ENCODE measurements around the gene EXOSC3. TPM values are rescaled to one million over a fixed set of nuclear protein-coding genes. Genes with fewer than 3 reads are reported as not detected.

Gene EXOSC3
- total and polyA plus RNA-seq, 10 of the 15 experiments (the other 5 are each of a cell fraction or from before 2014, with no cell fraction given) = 8.2 to 161 (median 61.4) TPM

GRCh38 chr9:37753489-37754190 is 31.2 kb downstream of the EXOSC3 start, which contains the start of gene TRMT10B (continued):
- TF ChIP-seq, protein P1, sequence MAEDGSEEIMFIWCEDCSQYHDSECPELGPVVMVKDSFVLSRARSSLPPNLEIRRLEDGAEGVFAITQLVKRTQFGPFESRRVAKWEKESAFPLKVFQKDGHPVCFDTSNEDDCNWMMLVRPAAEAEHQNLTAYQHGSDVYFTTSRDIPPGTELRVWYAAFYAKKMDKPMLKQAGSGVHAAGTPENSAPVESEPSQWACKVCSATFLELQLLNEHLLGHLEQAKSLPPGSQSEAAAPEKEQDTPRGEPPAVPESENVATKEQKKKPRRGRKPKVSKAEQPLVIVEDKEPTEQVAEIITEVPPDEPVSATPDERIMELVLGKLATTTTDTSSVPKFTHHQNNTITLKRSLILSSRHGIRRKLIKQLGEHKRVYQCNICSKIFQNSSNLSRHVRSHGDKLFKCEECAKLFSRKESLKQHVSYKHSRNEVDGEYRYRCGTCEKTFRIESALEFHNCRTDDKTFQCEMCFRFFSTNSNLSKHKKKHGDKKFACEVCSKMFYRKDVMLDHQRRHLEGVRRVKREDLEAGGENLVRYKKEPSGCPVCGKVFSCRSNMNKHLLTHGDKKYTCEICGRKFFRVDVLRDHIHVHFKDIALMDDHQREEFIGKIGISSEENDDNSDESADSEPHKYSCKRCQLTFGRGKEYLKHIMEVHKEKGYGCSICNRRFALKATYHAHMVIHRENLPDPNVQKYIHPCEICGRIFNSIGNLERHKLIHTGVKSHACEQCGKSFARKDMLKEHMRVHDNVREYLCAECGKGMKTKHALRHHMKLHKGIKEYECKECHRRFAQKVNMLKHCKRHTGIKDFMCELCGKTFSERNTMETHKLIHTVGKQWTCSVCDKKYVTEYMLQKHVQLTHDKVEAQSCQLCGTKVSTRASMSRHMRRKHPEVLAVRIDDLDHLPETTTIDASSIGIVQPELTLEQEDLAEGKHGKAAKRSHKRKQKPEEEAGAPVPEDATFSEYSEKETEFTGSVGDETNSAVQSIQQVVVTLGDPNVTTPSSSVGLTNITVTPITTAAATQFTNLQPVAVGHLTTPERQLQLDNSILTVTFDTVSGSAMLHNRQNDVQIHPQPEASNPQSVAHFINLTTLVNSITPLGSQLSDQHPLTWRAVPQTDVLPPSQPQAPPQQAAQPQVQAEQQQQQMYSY (CRISPR knock-in tag; IDR thresholded peaks at IDR 0.05) = no peak
- TF ChIP-seq IRF5 (IDR thresholded peaks at IDR 0.05; ENCODE audit: borderline replicate concordance) (no peak), ZNF217 (IDR thresholded peaks at IDR 0.05) (no peak), SIN3A (IDR thresholded peaks at IDR 0.05; ENCODE audit: low read depth, low read length) (no peak), MXI1 (IDR thresholded peaks at IDR 0.05; ENCODE audit: low read depth, low read length) (no peak), POLR2AphosphoS2 (IDR thresholded peaks at IDR 0.05; ENCODE audit: low read depth, low read length) (no peak), ZSCAN29 (IDR thresholded peaks at IDR 0.05) (no peak), FOXK2 (IDR thresholded peaks at IDR 0.05) (no peak), CREB1 (IDR thresholded peaks at IDR 0.05; ENCODE audit: low read depth) (peak; percentile 79), NFYB (IDR thresholded peaks at IDR 0.05; ENCODE audit: insufficient read depth, low read depth, low read length) (no peak), ZNF592 (IDR thresholded peaks at IDR 0.05) (no peak), SMAD5 (IDR thresholded peaks at IDR 0.05; ENCODE audit: low read depth) (no peak)
- TF ChIP-seq, protein P2, sequence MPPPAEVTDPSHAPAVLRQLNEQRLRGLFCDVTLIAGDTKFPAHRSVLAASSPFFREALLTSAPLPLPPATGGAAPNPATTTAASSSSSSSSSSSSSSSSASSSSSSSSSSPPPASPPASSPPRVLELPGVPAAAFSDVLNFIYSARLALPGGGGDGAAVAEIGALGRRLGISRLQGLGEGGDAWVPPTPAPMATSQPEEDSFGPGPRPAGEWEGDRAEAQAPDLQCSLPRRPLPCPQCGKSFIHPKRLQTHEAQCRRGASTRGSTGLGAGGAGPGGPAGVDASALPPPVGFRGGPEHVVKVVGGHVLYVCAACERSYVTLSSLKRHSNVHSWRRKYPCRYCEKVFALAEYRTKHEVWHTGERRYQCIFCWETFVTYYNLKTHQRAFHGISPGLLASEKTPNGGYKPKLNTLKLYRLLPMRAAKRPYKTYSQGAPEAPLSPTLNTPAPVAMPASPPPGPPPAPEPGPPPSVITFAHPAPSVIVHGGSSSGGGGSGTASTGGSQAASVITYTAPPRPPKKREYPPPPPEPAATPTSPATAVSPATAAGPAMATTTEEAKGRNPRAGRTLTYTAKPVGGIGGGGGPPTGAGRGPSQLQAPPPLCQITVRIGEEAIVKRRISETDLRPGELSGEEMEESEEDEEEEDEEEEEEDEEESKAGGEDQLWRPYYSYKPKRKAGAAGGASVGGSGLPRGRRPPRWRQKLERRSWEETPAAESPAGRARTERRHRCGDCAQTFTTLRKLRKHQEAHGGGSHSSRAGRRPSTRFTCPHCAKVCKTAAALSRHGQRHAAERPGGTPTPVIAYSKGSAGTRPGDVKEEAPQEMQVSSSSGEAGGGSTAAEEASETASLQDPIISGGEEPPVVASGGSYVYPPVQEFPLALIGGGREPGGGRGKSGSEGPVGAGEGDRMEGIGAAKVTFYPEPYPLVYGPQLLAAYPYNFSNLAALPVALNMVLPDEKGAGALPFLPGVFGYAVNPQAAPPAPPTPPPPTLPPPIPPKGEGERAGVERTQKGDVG (CRISPR knock-in tag; IDR thresholded peaks at IDR 0.05) = no peak
- TF ChIP-seq, protein P3, sequence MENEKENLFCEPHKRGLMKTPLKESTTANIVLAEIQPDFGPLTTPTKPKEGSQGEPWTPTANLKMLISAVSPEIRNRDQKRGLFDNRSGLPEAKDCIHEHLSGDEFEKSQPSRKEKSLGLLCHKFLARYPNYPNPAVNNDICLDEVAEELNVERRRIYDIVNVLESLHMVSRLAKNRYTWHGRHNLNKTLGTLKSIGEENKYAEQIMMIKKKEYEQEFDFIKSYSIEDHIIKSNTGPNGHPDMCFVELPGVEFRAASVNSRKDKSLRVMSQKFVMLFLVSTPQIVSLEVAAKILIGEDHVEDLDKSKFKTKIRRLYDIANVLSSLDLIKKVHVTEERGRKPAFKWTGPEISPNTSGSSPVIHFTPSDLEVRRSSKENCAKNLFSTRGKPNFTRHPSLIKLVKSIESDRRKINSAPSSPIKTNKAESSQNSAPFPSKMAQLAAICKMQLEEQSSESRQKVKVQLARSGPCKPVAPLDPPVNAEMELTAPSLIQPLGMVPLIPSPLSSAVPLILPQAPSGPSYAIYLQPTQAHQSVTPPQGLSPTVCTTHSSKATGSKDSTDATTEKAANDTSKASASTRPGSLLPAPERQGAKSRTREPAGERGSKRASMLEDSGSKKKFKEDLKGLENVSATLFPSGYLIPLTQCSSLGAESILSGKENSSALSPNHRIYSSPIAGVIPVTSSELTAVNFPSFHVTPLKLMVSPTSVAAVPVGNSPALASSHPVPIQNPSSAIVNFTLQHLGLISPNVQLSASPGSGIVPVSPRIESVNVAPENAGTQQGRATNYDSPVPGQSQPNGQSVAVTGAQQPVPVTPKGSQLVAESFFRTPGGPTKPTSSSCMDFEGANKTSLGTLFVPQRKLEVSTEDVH (IDR thresholded peaks at IDR 0.05; ENCODE audit: low read depth, partially characterized antibody) = no peak
